ENCODE results near the gene CDC14B.
A peak's percentile ranks its signal among the peaks of the same experiment; 100 is the strongest.
"Not testable (repeated sequence)": the region's sequence is repeated elsewhere in the genome, so short reads cannot be mapped to it uniquely, and the experiment has no call there.

CDC14B gene

DNA sequence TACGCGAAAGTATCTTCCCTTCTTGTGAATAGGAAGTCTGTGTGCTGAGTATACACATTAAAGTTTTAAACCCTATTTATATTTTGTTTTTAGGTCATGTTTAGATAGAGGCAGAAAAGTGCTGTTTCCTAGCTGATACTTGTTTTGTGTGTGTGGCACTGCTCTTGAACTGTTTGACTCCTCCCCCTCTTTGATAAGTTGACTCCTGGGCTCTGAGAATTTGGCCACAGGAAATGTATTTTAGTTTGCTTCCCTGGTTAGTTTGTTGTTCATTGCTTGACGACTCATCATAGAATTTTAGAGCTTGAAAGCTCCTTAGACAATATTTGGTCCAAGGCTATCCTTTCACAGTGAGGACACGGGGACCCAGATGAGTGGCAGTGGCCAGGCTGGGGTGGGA is 2.0 kb upstream of the CDC14B start:
- no peak for DNase-seq

DNA sequence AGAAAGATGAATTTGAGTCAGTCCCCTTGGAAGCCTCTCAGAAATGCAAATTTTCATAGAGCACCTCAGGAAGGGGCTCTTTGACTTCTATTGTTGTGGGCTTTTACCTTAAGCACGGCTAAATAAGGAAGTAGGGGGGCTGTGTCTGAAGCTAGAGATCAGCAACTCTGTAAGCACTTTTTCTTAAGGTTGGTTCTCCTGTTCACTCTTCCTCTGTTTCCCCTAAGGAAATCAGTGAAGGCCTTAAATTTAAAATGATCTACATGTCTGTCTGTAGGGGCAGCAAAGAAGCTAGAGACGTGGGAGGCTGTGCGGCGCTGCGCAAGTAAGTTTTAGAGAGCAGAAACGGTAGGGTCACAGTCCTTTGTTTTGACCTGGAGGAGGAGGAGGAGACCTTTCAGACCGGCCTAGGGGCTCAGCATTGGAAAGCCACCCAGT is 1.2 kb upstream of the CDC14B start:
- DNase-seq, result no peak

DNA sequence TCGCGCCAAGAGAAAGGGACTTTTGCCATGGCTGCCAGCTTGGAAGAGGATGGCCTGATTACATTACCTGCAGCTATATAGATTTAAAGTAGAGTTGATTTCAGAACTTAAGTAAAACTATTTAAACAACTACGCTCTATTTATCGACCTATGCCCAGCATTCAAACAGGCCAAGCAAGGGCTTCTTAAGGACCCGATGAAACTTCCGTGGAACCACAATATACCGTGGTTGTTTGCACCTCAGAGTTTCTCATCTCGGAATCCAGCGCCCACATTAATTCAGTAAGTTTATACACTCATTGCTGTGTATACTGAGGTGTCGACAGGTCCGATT is 505 bp upstream of the CDC14B start:
- DNase-seq, result no peak

DNA sequence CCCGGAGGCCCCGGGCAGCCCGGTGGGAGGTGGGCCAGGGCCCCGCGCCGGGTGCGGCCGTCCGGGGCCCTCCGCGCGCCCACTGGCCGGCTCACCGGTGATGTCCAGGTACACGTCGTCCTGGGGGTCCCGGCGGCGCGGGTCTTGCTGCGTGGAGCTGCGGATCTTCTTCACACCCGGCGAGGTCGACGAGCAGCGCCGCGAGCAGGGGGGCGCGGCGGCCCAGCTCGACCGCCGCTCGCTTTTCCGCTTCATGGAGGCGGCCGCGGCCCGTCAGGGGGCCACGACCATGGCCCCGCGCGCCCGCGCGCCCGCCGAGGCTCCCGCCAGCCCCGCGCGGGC is 548 bp downstream of the CDC14B start:
- DNase-seq, result no peak

DNA sequence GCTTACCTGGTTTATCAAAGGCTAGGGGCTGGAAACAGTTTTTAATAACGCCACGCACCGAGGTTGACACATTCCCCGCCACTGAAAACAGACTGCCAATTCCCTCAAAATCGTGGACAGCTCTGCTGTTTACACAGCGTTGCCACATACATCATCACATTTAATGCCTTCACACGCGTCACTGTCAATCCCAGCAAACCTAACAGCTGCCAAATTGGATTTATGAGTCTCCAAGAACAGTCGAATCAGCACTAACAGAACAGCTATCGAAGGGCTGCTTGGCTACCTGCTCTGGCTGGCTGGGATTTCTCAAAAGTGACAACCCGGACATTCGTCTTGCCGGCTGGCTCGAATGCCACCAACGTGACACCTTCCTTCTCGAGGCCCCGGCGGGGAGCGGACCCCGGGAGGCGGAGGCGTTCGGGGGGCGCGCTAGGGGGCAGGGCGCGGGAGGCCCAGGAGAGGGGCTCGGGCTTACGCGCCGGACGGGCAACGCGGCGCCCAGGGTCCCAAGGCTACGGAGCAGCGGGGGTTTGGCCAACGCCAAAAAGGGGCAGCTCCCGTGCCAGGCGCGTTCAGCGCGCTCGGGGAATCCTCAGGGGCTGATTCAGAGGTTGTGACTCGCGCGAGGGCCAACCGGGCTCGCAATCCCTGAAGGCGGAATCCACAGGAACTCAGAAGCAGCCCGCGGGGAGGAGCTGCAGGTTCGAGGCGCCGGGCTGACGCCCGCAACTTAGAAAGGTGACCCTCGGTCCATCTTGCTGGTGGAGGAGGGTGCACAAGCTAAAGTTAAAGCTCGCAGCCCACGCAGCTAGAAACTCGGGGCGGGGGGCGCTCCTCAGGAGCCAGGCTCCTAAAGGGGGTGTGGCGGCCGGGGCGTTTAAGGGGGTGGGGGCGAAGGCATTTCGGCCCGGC is 1.2 kb downstream of the CDC14B start:
- peak; percentile 12 for DNase-seq

DNA sequence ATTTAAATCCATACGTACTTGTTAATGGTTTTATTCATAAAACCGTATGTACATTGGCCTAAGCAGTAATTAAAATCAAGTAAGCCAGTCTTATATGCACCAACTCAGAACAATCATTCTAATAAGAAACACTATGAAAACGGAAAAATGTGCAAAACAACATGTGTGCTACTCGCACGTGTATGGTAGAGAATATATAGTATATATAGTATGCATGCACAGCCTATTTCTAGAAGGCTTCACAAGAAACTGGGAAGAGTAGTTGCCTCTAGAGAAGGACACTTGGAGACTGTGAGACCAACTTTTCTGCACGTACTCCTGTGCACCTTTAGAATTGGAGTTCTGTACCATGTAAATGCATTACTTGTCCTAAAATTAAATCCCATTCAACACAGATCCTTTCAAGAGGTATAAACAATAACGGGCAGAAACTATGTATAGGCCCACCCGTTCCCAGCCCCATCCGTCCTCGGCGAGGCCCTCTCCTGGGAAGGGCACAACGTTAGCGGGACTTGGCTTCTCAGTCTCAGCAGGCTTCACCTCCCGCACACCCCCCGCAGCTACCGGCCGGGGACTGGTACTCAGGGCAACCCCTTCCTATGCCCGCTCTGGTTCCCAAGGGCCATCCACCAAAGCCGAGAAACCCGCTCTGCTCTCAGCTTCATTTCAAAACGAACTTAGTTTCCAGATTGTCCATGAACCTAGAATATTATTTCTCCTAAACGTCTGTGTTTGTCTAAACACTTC is 2.0 kb downstream of the CDC14B start:
- DNase-seq, result no peak

DNA sequence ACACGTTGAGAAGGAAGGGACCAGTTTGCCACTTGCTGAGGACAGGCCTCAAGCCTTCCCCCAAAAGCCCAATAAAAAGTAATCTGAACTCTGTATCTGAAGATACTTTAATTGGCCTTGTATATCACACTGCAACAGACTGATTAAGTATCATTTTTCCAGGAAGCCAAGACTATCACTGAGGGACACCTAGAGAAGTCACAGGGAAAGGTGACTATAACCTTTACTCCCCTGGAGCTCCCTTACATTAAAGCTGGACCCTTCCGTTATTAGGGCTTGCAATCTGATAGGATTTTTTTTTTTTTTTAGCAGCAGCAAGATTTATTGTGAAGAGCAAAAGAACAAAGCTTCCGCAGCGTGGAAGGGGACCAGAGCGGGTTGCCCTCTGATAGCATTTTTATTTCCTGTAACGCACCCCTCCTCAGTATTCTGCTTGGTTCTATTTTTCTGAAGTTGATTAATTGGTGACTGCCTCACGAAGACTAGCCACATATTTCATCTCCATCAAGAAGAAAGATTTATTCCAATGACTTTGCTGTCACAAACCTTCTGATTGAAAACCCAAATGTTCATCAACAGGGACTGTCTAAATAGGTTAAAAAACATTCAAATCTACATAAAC is 2.7 kb downstream of the CDC14B start:
- no peak for DNase-seq

DNA sequence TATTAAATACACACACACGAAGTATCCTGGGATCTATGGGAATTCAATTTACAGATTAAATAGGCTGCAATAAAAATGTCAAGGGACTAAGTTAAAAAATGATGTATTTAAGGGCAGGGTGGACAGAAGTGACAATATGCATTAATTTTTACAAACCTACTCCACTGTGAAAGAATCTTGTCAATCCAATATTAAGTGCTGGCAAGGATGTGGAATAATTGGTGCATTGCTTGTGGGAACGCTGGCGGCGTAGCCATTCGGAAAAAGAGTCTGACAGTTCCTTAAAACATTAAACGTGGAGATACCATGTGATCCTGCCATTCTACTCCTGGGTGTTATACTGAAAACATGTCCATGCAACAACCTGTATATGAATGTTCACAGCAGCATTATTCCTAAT is 4.2 kb downstream of the CDC14B start:
- no peak for DNase-seq

DNA sequence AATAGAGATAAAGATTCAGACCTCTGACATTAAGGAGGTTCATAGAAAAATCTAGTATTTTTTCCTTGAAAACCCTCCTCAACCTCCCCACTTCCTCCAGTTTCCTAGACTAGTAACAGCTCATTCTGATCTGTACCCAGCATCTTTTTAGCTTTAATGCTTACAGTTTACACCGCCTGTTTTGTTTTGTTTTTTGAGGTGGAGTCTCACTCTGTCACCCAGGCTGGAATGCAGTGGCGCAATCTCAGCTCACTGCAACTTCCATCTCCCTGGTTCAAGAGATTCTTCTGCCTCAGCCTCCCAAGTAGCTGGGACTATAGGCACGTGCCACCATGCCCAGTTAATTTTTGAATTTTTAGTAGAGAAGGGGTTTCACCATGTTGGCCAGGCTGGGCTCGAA is 5.0 kb downstream of the CDC14B start:
- DNase-seq, result not testable (repeated sequence)

DNA sequence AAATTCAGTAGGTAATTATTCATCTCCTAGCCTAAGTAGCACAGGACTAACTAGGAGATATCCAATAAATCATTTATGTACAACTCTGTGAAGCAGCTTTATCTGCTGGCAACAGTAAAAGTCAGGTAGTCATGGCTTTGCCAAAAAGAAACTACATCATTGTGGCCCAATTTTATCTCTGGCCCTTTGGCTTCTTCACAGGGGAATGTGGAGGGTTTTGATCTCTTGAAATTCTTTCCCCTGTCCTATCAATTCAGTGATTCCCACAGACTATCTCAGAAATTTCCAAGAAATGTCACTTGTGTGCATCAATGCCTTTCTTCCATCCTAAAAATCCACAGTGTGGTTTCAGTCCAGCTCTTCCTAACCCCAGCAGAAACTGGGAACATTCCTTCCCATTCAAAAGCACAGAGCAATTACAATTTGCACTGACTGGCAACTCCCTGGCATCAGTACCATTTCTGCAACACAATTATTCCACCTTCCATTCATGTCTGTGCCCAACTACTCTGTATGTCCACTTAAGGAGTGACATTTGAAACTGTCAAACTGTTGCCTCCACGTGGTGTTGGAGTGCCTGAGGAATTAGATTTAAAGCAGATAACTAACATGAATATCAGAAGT is 6.6 kb downstream of the CDC14B start:
- no peak for DNase-seq

DNA sequence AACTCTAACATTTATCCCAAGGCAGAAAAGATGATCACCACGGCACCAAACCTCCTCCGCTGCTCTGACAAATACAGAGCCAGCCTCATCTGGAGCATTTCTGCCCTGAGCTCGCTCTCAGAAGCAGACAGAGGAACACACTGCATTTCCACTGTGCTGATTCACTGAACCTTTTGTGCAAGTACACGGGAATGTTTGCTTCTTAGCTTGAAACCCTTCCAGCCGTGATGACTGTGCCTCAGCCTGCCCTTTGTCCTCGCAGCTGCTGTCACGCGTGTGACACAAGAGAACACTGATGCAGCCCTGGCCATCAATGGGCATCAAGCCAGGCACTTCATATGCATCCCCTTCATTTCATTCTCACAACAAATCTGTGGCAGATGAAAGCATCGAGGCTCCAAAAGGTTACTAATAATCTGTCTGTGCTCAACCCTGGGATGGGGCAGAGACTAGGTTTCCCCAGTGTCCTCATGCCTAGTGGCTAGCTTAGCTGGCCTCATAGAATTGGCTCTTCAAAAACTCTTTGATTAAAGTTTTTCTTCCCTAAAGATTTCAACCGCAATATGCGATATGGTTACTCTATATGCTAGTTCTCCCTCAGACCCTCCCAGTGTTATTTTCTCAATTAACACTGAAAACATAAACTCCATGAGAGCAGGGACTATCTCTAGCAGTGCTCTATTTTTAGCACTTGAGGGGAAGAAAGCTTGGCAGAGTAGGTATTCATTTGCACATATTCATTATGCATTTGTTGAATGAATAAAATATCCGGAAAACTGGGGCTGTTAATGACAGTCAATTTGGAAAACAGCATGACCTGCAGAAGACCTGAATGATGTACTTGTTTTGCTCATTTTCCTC is 7.3 kb downstream of the CDC14B start:
- DNase-seq, result no peak

DNA sequence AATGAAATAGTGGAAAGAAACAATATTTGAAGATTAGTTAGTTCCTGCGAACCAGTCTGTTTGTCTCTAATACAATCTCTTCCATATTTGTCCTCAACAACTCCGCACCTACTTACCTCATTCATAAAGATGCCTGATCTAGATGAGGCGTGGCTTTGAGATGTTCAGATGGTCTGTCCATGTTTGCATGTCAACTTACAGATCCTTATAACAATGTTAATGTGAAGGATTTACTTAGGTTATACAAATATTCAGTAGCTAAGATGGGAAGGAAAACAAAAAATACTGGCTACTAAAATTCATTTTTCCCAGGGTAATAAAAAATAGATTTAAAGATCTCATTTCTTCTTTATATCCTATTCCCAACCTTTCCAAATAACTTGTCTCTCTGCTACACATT is 8.3 kb downstream of the CDC14B start:
- no peak for DNase-seq

DNA sequence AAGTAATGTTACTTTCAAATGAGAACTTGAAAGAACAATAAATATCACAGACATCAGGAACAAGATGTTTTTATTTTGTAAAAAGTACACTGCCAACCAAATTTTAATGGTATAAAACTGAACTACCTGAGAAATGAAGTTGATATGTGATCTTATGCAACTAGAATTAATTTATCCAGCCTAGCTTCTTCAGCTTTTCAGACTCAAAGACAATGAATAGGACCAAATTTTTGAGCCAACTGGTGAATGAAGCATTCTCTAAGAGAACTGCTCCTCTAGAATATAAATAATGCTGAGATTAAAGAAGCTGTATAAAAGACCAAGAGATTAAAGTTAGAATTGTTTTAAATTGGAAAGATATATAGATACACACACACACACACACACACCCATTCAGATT is 9.9 kb downstream of the CDC14B start:
- DNase-seq, result no peak

DNA sequence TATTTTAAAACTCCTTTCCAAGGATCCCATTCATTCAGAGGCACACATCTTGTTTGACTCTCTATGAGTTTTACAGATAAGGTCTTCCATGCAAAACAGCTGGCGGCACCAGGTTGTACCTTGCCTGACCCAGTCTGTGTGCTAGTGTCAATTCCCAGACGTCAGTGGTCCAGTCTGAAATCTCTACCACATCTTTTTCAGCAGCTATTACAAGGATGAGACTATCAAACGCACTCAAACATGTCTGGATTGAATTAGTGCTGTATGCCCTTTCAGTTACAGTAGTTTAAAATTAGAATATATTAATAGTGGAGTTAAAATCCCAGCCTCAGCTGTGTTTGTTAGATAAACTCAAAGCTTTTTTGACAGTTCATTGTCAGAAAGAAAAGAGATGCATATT is 11.7 kb downstream of the CDC14B start:
- DNase-seq, result no peak

DNA sequence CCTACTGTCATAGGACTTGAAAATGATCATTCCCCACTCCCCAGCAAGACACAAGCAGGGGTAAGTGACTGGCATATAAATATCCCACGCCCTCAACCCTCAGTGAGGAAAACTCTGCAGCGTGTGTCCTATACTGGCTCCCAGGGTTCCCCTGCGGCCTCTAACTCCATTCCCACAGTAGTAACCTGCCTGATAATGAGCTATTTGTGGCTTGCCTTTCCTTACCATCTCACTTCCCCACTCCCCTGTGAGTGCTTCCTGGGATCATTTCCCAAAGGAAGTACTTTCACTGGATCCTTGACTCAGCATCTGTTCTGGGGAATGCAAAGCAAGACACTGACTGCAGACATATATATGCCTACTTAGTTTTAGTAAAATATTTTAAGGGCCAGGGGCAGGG is 14.3 kb downstream of the CDC14B start:
- no peak for DNase-seq

DNA sequence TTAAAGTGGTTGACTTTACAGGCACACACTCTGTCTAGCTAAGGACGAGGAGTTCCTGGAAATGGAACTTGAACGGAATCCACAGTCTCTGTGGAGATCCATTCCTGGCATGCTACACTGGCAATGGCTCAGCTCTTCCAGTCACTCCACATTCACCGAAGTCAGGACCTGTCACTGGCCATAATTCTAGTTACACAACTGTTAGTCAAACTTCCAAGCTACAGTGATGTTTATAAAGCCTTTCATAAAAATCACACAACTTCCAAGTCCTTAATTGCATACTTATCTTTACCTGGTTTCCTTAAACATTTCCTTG is 15.7 kb downstream of the CDC14B start:
- no peak for DNase-seq

DNA sequence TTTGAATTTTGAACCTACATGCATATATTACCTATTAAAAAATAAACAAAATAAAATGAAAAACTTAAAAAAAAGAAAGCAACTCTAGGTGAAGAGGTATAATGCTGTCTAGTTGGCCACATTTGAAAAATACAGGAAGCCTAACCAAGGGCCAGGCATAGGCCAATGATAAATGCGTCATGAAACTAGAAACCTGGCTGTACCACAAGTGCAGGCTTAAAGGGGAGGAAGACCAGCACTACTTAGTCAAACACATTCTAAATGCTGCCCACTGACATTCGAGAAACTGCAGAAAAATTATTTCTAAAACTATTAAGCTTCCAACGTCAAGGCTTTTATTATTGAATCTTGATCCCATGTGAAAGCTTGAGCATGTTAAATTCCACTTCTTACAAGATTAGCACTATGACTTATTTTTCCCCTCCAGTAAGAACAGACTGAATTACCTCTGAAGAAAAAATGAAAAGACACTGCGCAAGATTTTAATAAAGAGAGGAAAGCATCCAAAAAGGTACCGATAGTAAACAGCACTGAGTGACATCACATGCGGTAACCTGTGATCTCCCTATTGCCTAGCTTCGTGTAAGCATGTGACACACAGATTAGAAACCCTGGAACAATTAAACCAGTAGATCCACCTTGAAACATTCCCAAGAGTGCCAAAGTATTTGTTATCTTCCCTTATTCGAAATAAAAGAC is 16.2 kb downstream of the CDC14B start:
- no peak for DNase-seq

DNA sequence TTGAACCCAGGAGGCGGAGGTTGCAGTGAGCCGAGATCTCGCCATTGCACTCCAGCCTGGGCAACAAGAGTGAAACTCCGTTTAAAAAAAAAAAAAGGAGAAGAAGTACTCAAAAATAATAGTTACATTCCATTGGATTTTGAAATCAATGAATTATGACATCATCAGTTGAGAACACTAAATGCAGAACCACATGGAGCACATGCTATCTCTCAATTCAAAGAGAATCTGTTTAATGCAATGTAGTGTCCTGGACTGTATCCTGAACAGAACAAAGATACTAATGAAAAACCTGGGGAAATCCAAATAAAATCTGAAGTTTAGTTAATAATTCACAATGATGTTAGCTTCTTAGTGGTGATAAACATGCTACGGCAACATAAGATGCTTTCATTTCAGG is 20.3 kb downstream of the CDC14B start:
- no peak for DNase-seq

DNA sequence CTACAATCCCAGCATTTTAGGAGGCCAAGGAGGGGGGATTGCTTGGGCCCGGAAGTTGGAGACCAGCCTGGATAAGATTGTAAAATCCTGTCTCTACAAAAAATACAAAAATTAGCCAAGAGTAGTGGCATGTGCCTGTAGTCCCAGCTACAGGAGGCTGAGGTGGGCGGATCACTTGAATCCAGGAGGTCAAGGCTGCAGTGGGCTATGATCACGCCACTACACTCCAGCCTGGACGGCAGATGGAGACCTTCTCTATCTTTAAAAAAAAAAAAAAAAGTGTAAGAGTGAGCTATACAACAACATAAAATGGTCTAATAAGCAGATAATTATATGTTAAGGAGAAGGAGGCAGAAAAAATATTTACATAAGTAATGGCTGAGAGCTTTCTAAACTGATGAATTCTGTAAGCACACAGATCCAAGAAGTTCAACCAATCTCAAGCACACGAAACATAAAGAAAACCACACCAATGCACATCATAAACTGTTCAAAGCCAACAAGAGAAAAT is 23.0 kb downstream of the CDC14B start:
- no peak for DNase-seq

DNA sequence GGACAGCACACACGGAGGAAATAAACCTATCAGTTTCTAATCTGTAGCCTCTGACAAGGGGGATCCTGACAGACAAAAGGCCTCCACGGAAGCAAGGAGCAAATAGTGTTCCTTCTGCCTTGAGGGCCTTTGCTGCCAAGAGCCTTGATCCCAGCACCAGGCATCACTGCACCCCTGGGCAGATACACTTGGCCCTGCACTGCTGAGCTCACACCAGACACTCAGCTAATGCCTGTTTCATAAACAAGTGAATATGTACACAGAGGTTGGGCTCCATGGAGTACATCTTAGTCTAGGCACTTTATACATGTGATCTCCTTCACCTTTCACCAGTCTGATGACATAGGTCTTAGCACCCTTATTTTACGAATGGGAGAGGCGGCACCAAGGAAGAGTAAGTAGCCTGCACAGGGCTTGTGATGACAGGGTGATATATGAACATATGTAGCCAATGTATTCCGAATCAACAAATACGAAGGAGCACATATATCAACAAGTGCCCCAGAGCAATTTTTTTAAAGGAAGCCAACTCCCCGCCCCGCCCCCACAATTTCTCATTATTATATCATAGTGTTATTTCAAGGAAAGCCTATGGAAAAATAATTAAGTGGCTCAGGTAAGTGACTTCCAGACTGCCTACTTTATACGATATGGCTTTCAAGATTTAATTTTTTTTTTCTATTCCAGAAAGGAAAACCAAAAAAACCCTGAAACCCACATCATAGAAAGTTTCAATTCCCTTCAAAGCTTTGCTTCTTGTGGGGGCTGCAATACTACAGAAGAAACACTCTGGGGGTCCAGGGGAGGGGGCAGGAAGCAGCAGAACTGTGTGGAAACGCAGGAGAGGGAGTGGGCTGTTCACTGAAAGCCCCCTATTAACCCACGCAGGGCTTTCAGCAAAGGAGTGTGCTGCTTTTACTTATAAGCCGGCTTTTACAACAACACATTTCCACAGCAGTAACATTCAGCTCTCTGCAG is 32.0 kb downstream of the CDC14B start:
- DNase-seq, result no peak

DNA sequence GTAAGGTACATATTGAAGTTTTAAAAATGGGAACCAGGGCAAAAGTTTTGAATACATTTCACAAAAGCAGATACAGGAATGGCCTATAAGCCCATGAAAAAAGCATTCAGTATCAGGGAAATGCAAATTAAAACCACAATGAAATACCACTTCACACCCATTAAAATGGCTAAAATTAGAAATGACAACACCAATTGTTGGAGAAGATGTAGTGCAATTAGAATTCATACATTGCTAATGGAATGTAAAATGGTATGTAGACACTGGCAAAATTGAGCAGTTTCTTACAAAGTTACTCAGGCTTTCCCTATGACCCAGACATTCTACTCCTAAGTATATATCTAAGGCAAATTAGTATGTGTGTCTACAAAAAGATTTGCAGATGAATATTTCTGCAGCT is 34.2 kb downstream of the CDC14B start:
- no peak for DNase-seq

Measured in stimulated activated CD4-positive, alpha-beta T cell treated with anti-CD3 and anti-CD28 coated beads, Interleukin-4, amount 100 ng/mL, for 4 hours (primary cell).